ENCODE data around the gene MED15. TPM values are rescaled to one million over a fixed set of nuclear protein-coding genes. Genes with fewer than 3 reads are reported as not detected.

Gene MED15
- total RNA-seq, 2 donors from 2014 or later, result 171 to 178 TPM

GRCh38 chr22:20624161-20624616 is 116.8 kb downstream of the MED15 start:
- H3K27ac Mint-ChIP-seq, result peak overlapping the region; percentile 20 to 27
- H3K36me3 Mint-ChIP-seq, result no peaks in the 10 kb centered on the region
- ATAC-seq (peak; percentile 96 to 97), DNase-seq (ENCODE audit: low spot score) (peak; percentile 74)
- H3K4me1 Mint-ChIP-seq (ENCODE audit: low read depth in 2 of 2), result peaks cover 5 to 11% of the 10 kb centered on the region in 2 donors
- no peaks in the 10 kb centered on the region for H3K9me3 Mint-ChIP-seq
- H3K27me3 Mint-ChIP-seq, result peaks cover 0 to 3% of the 10 kb centered on the region in 2 donors
- H3K4me3 Mint-ChIP-seq, result peak overlapping the region; percentile 16

- peaks cover 5 to 11% of the 10 kb centered on the region in 2 donors for H3K4me1 Mint-ChIP-seq (ENCODE audit: low read depth in 2 of 2)
- H3K27me3 Mint-ChIP-seq, result peaks cover 0 to 3% of the 10 kb centered on the region in 2 donors
- H3K36me3 Mint-ChIP-seq, result no peaks in the 10 kb centered on the region
- ATAC-seq (no peak), DNase-seq (ENCODE audit: low spot score) (no peak)
- H3K4me3 Mint-ChIP-seq, result no peak overlapping the region
- no peaks in the 10 kb centered on the region for H3K9me3 Mint-ChIP-seq
- no peak overlapping the region for H3K27ac Mint-ChIP-seq
These were observed 117.9 kb downstream of the MED15 start for GRCh38 chr22:20625270-20625669.

GRCh38 chr22:20626811-20627210 is 119.4 kb downstream of the MED15 start:
- Mint-ChIP-seq H3K36me3 (no peaks in the 10 kb centered on the region), H3K4me3 (no peak overlapping the region), H3K27me3 (peaks cover 0 to 3% of the 10 kb centered on the region in 2 donors), H3K9me3 (no peaks in the 10 kb centered on the region), H3K27ac (peak overlapping the region in 1 of 2 donors; percentile 48), H3K4me1 (ENCODE audit: low read depth in 2 of 2) (peaks cover 5 to 11% of the 10 kb centered on the region in 2 donors)
- no peak for ATAC-seq
- DNase-seq (ENCODE audit: low spot score), result no peak

- Mint-ChIP-seq H3K36me3 (no peaks in the 10 kb centered on the region), H3K27me3 (peaks cover 0 to 3% of the 10 kb centered on the region in 2 donors), H3K4me1 (ENCODE audit: low read depth in 2 of 2) (peaks cover 5 to 11% of the 10 kb centered on the region in 2 donors), H3K27ac (peak overlapping the region in 1 of 2 donors; percentile 50), H3K9me3 (no peaks in the 10 kb centered on the region), H3K4me3 (no peak overlapping the region)
- ATAC-seq, result no peak
- no peak for DNase-seq (ENCODE audit: low spot score)
These were observed 120.0 kb downstream of the MED15 start for GRCh38 chr22:20627432-20627831.

- no peak for ATAC-seq
- Mint-ChIP-seq H3K27me3 (peaks cover 0 to 3% of the 10 kb centered on the region in 2 donors), H3K4me3 (no peak overlapping the region), H3K27ac (peak overlapping the region in 1 of 2 donors; percentile 50), H3K4me1 (ENCODE audit: low read depth in 2 of 2) (peaks cover 5 to 11% of the 10 kb centered on the region in 2 donors), H3K9me3 (no peaks in the 10 kb centered on the region), H3K36me3 (no peaks in the 10 kb centered on the region)
- DNase-seq (ENCODE audit: low spot score), result no peak
These were observed 120.9 kb downstream of the MED15 start for GRCh38 chr22:20628081-20628939.

GRCh38 chr22:20629401-20629800 is 122.0 kb downstream of the MED15 start:
- Mint-ChIP-seq H3K4me3 (no peak overlapping the region), H3K4me1 (ENCODE audit: low read depth in 2 of 2) (peaks cover 1 to 6% of the 10 kb centered on the region in 2 donors), H3K27me3 (peaks cover 0 to 3% of the 10 kb centered on the region in 2 donors), H3K9me3 (no peaks in the 10 kb centered on the region), H3K36me3 (no peaks in the 10 kb centered on the region), H3K27ac (no peak overlapping the region)
- ATAC-seq, result no peak
- no peak for DNase-seq (ENCODE audit: low spot score)

- Mint-ChIP-seq H3K27me3 (peaks cover 0 to 3% of the 10 kb centered on the region in 2 donors), H3K36me3 (no peaks in the 10 kb centered on the region), H3K9me3 (no peaks in the 10 kb centered on the region), H3K27ac (no peak overlapping the region), H3K4me3 (no peak overlapping the region), H3K4me1 (ENCODE audit: low read depth in 2 of 2) (peaks cover 0 to 3% of the 10 kb centered on the region in 2 donors)
- ATAC-seq, result no peak
- DNase-seq (ENCODE audit: low spot score), result no peak
These were observed 123.6 kb downstream of the MED15 start for GRCh38 chr22:20630873-20631617.

- H3K4me1 Mint-ChIP-seq (ENCODE audit: low read depth in 2 of 2), result peaks cover 0 to 3% of the 10 kb centered on the region in 2 donors
- H3K36me3 Mint-ChIP-seq, result no peaks in the 10 kb centered on the region
- peaks cover 0 to 3% of the 10 kb centered on the region in 2 donors for H3K27me3 Mint-ChIP-seq
- H3K4me3 Mint-ChIP-seq, result no peak overlapping the region
- DNase-seq (ENCODE audit: low spot score) (no peak), ATAC-seq (no peak)
- H3K27ac Mint-ChIP-seq, result no peak overlapping the region
- H3K9me3 Mint-ChIP-seq, result no peaks in the 10 kb centered on the region
These were observed 124.7 kb downstream of the MED15 start for GRCh38 chr22:20632082-20632481.

GRCh38 chr22:20632518-20632917 is 125.1 kb downstream of the MED15 start:
- no peak for DNase-seq (ENCODE audit: low spot score)
- Mint-ChIP-seq H3K4me3 (no peak overlapping the region), H3K27me3 (peaks cover 0 to under 1% of the 10 kb centered on the region in 2 donors), H3K36me3 (no peaks in the 10 kb centered on the region), H3K4me1 (ENCODE audit: low read depth in 2 of 2) (peaks cover 0 to 3% of the 10 kb centered on the region in 2 donors), H3K9me3 (no peaks in the 10 kb centered on the region), H3K27ac (no peak overlapping the region)
- no peak for ATAC-seq

- no peak for ATAC-seq
- Mint-ChIP-seq H3K9me3 (no peaks in the 10 kb centered on the region), H3K4me3 (no peak overlapping the region), H3K27ac (no peak overlapping the region), H3K27me3 (peaks cover 0 to 3% of the 10 kb centered on the region in 2 donors), H3K4me1 (ENCODE audit: low read depth in 2 of 2) (peaks cover 0 to 3% of the 10 kb centered on the region in 2 donors), H3K36me3 (no peaks in the 10 kb centered on the region)
- DNase-seq (ENCODE audit: low spot score), result no peak
These were observed 127.3 kb downstream of the MED15 start for GRCh38 chr22:20634560-20635226.

GRCh38 chr22:20635227-20635591 is 127.8 kb downstream of the MED15 start:
- Mint-ChIP-seq H3K9me3 (no peaks in the 10 kb centered on the region), H3K36me3 (no peaks in the 10 kb centered on the region), H3K27ac (no peak overlapping the region), H3K27me3 (peaks cover 0 to 6% of the 10 kb centered on the region in 2 donors), H3K4me1 (ENCODE audit: low read depth in 2 of 2) (peaks cover 0 to 3% of the 10 kb centered on the region in 2 donors), H3K4me3 (no peak overlapping the region)
- DNase-seq (ENCODE audit: low spot score) (no peak), ATAC-seq (no peak)

- Mint-ChIP-seq H3K4me3 (no peak overlapping the region), H3K4me1 (ENCODE audit: low read depth in 2 of 2) (peaks cover 0 to 3% of the 10 kb centered on the region in 2 donors), H3K9me3 (no peaks in the 10 kb centered on the region), H3K27me3 (peaks cover 0 to 6% of the 10 kb centered on the region in 2 donors), H3K27ac (no peak overlapping the region), H3K36me3 (no peaks in the 10 kb centered on the region)
- ATAC-seq (no peak), DNase-seq (ENCODE audit: low spot score) (peak; percentile 18)
These were observed 128.8 kb downstream of the MED15 start for GRCh38 chr22:20636075-20636812.

GRCh38 chr22:20636945-20637344 is 129.5 kb downstream of the MED15 start:
- ATAC-seq (no peak), DNase-seq (ENCODE audit: low spot score) (peak; percentile 8)
- peaks cover 0 to 3% of the 10 kb centered on the region in 2 donors for H3K4me1 Mint-ChIP-seq (ENCODE audit: low read depth in 2 of 2)
- H3K4me3 Mint-ChIP-seq, result no peak overlapping the region
- H3K27ac Mint-ChIP-seq, result no peak overlapping the region
- peaks cover 0 to 6% of the 10 kb centered on the region in 2 donors for H3K27me3 Mint-ChIP-seq
- H3K9me3 Mint-ChIP-seq, result no peaks in the 10 kb centered on the region
- H3K36me3 Mint-ChIP-seq, result no peaks in the 10 kb centered on the region
